ENCODE data around the gene DMRT3. TPM values are rescaled to one million over a fixed set of nuclear protein-coding genes. Genes with fewer than 3 reads are reported as not detected.

Gene DMRT3
- total and polyA plus RNA-seq, 2 donors (not counting 1 experiment from before 2014, with no cell fraction given): not detected

GRCh38 chr9:935348-935965, 41.0 kb upstream of the DMRT3 start:
- no peak overlapping the region for H3K27ac ChIP-seq (ENCODE audit: insufficient read depth, low read length)

GRCh38 chr9:942805-943580, 33.5 kb upstream of the DMRT3 start:
- Histone ChIP-seq H3K4me1 (ENCODE audit: control insufficient read depth, extremely low read depth, insufficient read depth, low read length) (no peaks in the 10 kb centered on the region), H3K27ac (ENCODE audit: insufficient read depth, low read length) (no peak overlapping the region), H3K4me2 (ENCODE audit: extremely low read depth, insufficient read depth, low read length) (no peak overlapping the region), H3K9me3 (ENCODE audit: control insufficient read depth, insufficient read depth, low read depth, low read length) (no peaks in the 10 kb centered on the region), H3K79me2 (ENCODE audit: control insufficient read depth, insufficient read depth, low read length) (no peaks in the 10 kb centered on the region), H3K27me3 (ENCODE audit: control insufficient read depth, insufficient read depth, low read length) (no peaks in the 10 kb centered on the region), H3K4me3 (replicated peaks in 1 of 4; ENCODE audit: control extremely low read depth in 1 of 4, insufficient read depth in 1 of 4, low read depth in 3 of 4, low read length in 4 of 4) (no peak overlapping the region), H3K36me3 (ENCODE audit: control insufficient read depth, insufficient read depth, low read length) (no peaks in the 10 kb centered on the region), H3K9ac (ENCODE audit: insufficient read depth, low read length) (no peak overlapping the region), H2AFZ (ENCODE audit: low read length) (no peak overlapping the region), H4K20me1 (ENCODE audit: control insufficient read depth, extremely low read depth, insufficient read depth, low read length) (no peaks in the 10 kb centered on the region)
- no peak for TF ChIP-seq EZH2 (IDR thresholded peaks at IDR 0.05; ENCODE audit: low read length, missing control alignments)
- no peak for TF ChIP-seq CTCF (conservative IDR thresholded peaks at IDR 0.05 in 1 of 2, IDR thresholded peaks at IDR 0.05 in 1 of 2; ENCODE audit: low read depth in 1 of 2, low read length in 2 of 2)
- no peak for DNase-seq (ENCODE audit: low read depth in 2 of 2)

More at GRCh38 chr9:935348-935965, 41.0 kb upstream of the DMRT3 start:
- H4K20me1 ChIP-seq (ENCODE audit: control insufficient read depth, extremely low read depth, insufficient read depth, low read length): no peaks in the 10 kb centered on the region
- peaks cover 2% of the 10 kb centered on the region for H3K27me3 ChIP-seq (ENCODE audit: control insufficient read depth, insufficient read depth, low read length)
- no peak overlapping the region for H2AFZ ChIP-seq (ENCODE audit: low read length)
- no peaks in the 10 kb centered on the region for H3K36me3 ChIP-seq (ENCODE audit: control insufficient read depth, insufficient read depth, low read length)
- no peaks in the 10 kb centered on the region for H3K4me1 ChIP-seq (ENCODE audit: control insufficient read depth, extremely low read depth, insufficient read depth, low read length)
- no peak overlapping the region for H3K9ac ChIP-seq (ENCODE audit: insufficient read depth, low read length)
- H3K4me3 ChIP-seq (replicated peaks in 1 of 4; ENCODE audit: control extremely low read depth in 1 of 4, insufficient read depth in 1 of 4, low read depth in 3 of 4, low read length in 4 of 4): no peak overlapping the region
- peak in 1 of 2 donors; percentile 2 for DNase-seq (ENCODE audit: low read depth in 2 of 2)
- TF ChIP-seq CTCF (conservative IDR thresholded peaks at IDR 0.05 in 1 of 2, IDR thresholded peaks at IDR 0.05 in 1 of 2; ENCODE audit: low read depth in 1 of 2, low read length in 2 of 2) (no peak), EZH2 (IDR thresholded peaks at IDR 0.05; ENCODE audit: low read length, missing control alignments) (no peak)
- no peaks in the 10 kb centered on the region for H3K79me2 ChIP-seq (ENCODE audit: control insufficient read depth, insufficient read depth, low read length)
- no peaks in the 10 kb centered on the region for H3K9me3 ChIP-seq (ENCODE audit: control insufficient read depth, insufficient read depth, low read depth, low read length)
- no peak overlapping the region for H3K4me2 ChIP-seq (ENCODE audit: extremely low read depth, insufficient read depth, low read length)

- Histone ChIP-seq H3K9ac (ENCODE audit: insufficient read depth, low read length) (no peak overlapping the region), H3K9me3 (ENCODE audit: control insufficient read depth, insufficient read depth, low read depth, low read length) (no peaks in the 10 kb centered on the region), H3K4me3 (replicated peaks in 1 of 4; ENCODE audit: control extremely low read depth in 1 of 4, insufficient read depth in 1 of 4, low read depth in 3 of 4, low read length in 4 of 4) (no peak overlapping the region), H3K27me3 (ENCODE audit: control insufficient read depth, insufficient read depth, low read length) (no peaks in the 10 kb centered on the region), H3K79me2 (ENCODE audit: control insufficient read depth, insufficient read depth, low read length) (no peaks in the 10 kb centered on the region), H2AFZ (ENCODE audit: low read length) (no peak overlapping the region), H3K4me2 (ENCODE audit: extremely low read depth, insufficient read depth, low read length) (no peak overlapping the region), H3K36me3 (ENCODE audit: control insufficient read depth, insufficient read depth, low read length) (no peaks in the 10 kb centered on the region), H3K4me1 (ENCODE audit: control insufficient read depth, extremely low read depth, insufficient read depth, low read length) (no peaks in the 10 kb centered on the region), H3K27ac (ENCODE audit: insufficient read depth, low read length) (no peak overlapping the region), H4K20me1 (ENCODE audit: control insufficient read depth, extremely low read depth, insufficient read depth, low read length) (no peaks in the 10 kb centered on the region)
- DNase-seq (ENCODE audit: low read depth in 2 of 2): no peak
- TF ChIP-seq CTCF (conservative IDR thresholded peaks at IDR 0.05 in 1 of 2, IDR thresholded peaks at IDR 0.05 in 1 of 2; ENCODE audit: low read depth in 1 of 2, low read length in 2 of 2) (no peak), EZH2 (IDR thresholded peaks at IDR 0.05; ENCODE audit: low read length, missing control alignments) (no peak)
These were observed 28.5 kb upstream of the DMRT3 start for GRCh38 chr9:947985-948384.

Measured in fibroblast of lung (primary cell).